Thyroid gland (tissue), 4 donors: Measurements from ENCODE around the gene NR2F1-AS1. TPM values are rescaled to one million over a fixed set of nuclear protein-coding genes. Genes with fewer than 3 reads are reported as not detected.

Experiments used
- DNase-seq, 2 donors: peaks; one replicate each; pipeline ENCODE4 v3.0.0-alpha.2; 2019
- H3K27ac ChIP-seq, 3 donors: fragments of 200-600 bp; sonication (generic); 1 replicate in 2 of 3; 2 replicates in 1 of 3; pipeline ENCODE4 v1.5.1; 2016 to 2019; ENCODE audit warnings: mild to moderate bottlenecking in 1 of 3, moderate library complexity in 1 of 3
- H3K27me3 ChIP-seq: fragments of 200-600 bp; sonication (generic); one replicate; pipeline ENCODE4 v1.5.1; 2019
- H3K36me3 ChIP-seq, 2 donors: fragments of 200-600 bp; sonication (generic); one replicate each; pipeline ENCODE4 v1.5.1; 2016 to 2019
- H3K4me1 ChIP-seq, 2 donors: fragments of 200-600 bp; sonication (generic); one replicate each; pipeline ENCODE4 v1.5.1; 2017 to 2019
- H3K4me3 ChIP-seq, 3 donors: fragments of 200-600 bp; sonication (generic); replicated peaks in 1 of 3; 1 replicate in 2 of 3; 2 replicates in 1 of 3; pipeline ENCODE4 v1.5.1; 2016; ENCODE audit warnings: mild to moderate bottlenecking in 1 of 3
- H3K9me3 ChIP-seq: fragments of 200-600 bp; sonication (generic); one replicate; pipeline ENCODE4 v1.5.1; 2017
- CTCF ChIP-seq, 6 experiments: fragments of 200-600 bp in 3 of 6; fragments of 450-650 bp in 3 of 6; sonication (generic) in 3 of 6; IDR thresholded peaks; one replicate each; pipeline ENCODE4 v1.5.1; 2016 to 2019; ENCODE audit warnings: antibody characterized with exemption in 6 of 6, mild to moderate bottlenecking in 2 of 6, inconsistent platforms in 1 of 6, moderate library complexity in 1 of 6
- POLR2A ChIP-seq, 2 donors: fragments of 450-650 bp; IDR thresholded peaks; one replicate each; pipeline ENCODE4 v1.6.1; 2017; ENCODE audit warnings: antibody characterized with exemption in 2 of 2, mild to moderate bottlenecking in 2 of 2, moderate library complexity in 1 of 2
- WGBS, 2 donors: methylation state at CpG; one replicate each; pipeline ENCODE4 v1.1.5; 2017; 5-methylcytosine and 5-hydroxymethylcytosine counted together
- intact Hi-C: fragments of 100-400 bp; cut with DNase I; formaldehyde crosslinking; loops from one replicate; pipeline ENCODE4 v1.15.1; 2023
- total RNA-seq, 4 donors: library from RNA; depleted of rRNA; stranded (reverse); fragments of >200 nt; gene quantifications; one replicate each; pipeline ENCODE4 v1.2.3, GENCODE V29; 2016

Gene NR2F1-AS1
- total RNA-seq, 4 donors from 2014 or later, result 4.1 to 13.8 (median 10.1) TPM

DNA sequence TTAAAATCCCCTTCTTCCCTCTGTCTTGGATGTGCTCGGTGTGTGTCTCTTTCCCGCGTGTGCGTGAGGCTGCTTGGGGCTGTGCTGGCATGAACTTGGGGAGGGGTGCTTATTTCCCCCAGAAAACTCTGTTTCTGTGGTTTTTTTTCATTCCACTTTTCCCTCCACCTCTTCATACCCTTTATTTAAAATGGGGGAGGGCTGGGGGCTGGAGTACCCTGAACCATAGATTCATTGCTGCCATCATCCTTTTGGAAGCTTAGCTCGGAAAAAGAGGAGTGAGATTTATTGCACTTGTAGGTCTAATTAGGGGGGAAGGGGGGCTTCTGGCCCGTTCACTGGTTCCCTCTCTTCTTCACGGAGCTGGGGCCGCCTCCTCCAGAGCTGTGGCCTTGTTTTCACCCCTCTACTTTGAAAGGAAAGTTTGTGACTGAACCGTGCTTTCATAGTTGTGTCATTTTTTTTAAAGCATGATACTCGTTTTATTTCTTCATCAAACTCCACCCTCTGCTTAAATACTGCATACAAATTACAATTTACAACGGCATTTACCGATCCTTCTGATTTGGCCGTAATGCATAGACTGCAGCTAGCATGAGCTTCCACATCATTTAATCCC is 4.9 kb upstream of the NR2F1-AS1 start:
- no peak for DNase-seq
- Histone ChIP-seq H3K27ac (peak overlapping the region in 2 of 3 donors; percentile 15 to 30), H3K27me3 (peaks cover 32% of the 10 kb centered on the region), H3K9me3 (no peaks in the 10 kb centered on the region), H3K36me3 (no peaks in the 10 kb centered on the region), H3K4me1 (peaks cover 8 to 13% of the 10 kb centered on the region in 2 donors), H3K4me3 (peak overlapping the region in 1 of 3 donors; percentile 41)
- intact Hi-C loops, result loop anchor here (10.0 kb wide), 1 partner anchor 329 kb away; no protein-coding TSS in a partner anchor
- TF ChIP-seq POLR2A (IDR thresholded peaks at IDR 0.05), result no peak
- TF ChIP-seq CTCF (IDR thresholded peaks at IDR 0.05), result no peak
- 19 to 20% methylated on average over 13 of the region's 13 CpGs for WGBS, 2 donors

GRCh38 chr5:93585041-93585766 is 4.2 kb upstream of the NR2F1-AS1 start:
- H3K9me3 ChIP-seq, result no peaks in the 10 kb centered on the region
- TF ChIP-seq CTCF (IDR thresholded peaks at IDR 0.05), result no peak
- TF ChIP-seq POLR2A (IDR thresholded peaks at IDR 0.05), result no peak
- intact Hi-C loops, result loop anchor here (10.0 kb wide), 1 partner anchor 330 kb away; no protein-coding TSS in a partner anchor
- 5% methylated on average over 25 to 28 of the region's 70 CpGs for WGBS, 2 donors
- peak overlapping the region in 1 of 3 donors; percentile 41 for H3K4me3 ChIP-seq
- no peak for DNase-seq
- H3K27me3 ChIP-seq, result peaks cover 32% of the 10 kb centered on the region
- peaks cover 15% of the 10 kb centered on the region in 2 donors for H3K4me1 ChIP-seq
- no peaks in the 10 kb centered on the region for H3K36me3 ChIP-seq
- peak overlapping the region; percentile 15 to 30 (median 18) for H3K27ac ChIP-seq

GRCh38 chr5:93584596-93585040 is 3.6 kb upstream of the NR2F1-AS1 start:
- intact Hi-C loops, result loop anchor here (10.0 kb wide), 1 partner anchor 330 kb away; no protein-coding TSS in a partner anchor
- Histone ChIP-seq H3K9me3 (no peaks in the 10 kb centered on the region), H3K4me3 (peak overlapping the region in 1 of 3 donors; percentile 41), H3K27ac (peak overlapping the region in 2 of 3 donors; percentile 19 to 27), H3K4me1 (peaks cover 16% of the 10 kb centered on the region in 2 donors), H3K36me3 (no peaks in the 10 kb centered on the region), H3K27me3 (peaks cover 32% of the 10 kb centered on the region)
- DNase-seq, result no peak
- no peak for TF ChIP-seq POLR2A (IDR thresholded peaks at IDR 0.05)
- TF ChIP-seq CTCF (IDR thresholded peaks at IDR 0.05), result no peak
- WGBS, 2 donors, result 1% methylated on average over 30 to 31 of the region's 48 CpGs

GRCh38 chr5:93583768-93584595 is 3.0 kb upstream of the NR2F1-AS1 start:
- H3K27me3 ChIP-seq, result peaks cover 25% of the 10 kb centered on the region
- peaks cover 22% of the 10 kb centered on the region in 2 donors for H3K4me1 ChIP-seq
- peak overlapping the region in 2 of 3 donors; percentile 41 to 45 for H3K4me3 ChIP-seq
- H3K27ac ChIP-seq, result peak overlapping the region; percentile 48 to 71 (median 60)
- intact Hi-C loops, result loop anchor here (10.0 kb wide), 1 partner anchor 331 kb away; no protein-coding TSS in a partner anchor
- 2 to 3% methylated on average over 30 to 38 of the region's 110 CpGs for WGBS, 2 donors
- peak in 1 of 2 donors; percentile 31 for DNase-seq
- no peaks in the 10 kb centered on the region for H3K9me3 ChIP-seq
- no peaks in the 10 kb centered on the region for H3K36me3 ChIP-seq
- TF ChIP-seq POLR2A (IDR thresholded peaks at IDR 0.05) (no peak), CTCF (IDR thresholded peaks at IDR 0.05) (no peak)
